ENCODE data around the gene MTFP1.

MTFP1 gene

GRCh38 chr22:30404307-30404706 is 21.3 kb upstream of the MTFP1 start:
- no peak overlapping the region for H3K4me3 ChIP-seq (ENCODE audit: low read depth, low read length)
- TF ChIP-seq CTCF (IDR thresholded peaks at IDR 0.05; ENCODE audit: low read depth, low read length), result no peak

- no peak for TF ChIP-seq CTCF (IDR thresholded peaks at IDR 0.05; ENCODE audit: low read depth, low read length)
- H3K4me3 ChIP-seq (ENCODE audit: low read depth, low read length), result no peak overlapping the region
Measured at GRCh38 chr22:30405731-30406130, 19.8 kb upstream of the MTFP1 start.

- H3K4me3 ChIP-seq (ENCODE audit: low read depth, low read length), result no peak overlapping the region
- no peak for TF ChIP-seq CTCF (IDR thresholded peaks at IDR 0.05; ENCODE audit: low read depth, low read length)
Measured at GRCh38 chr22:30406400-30406799, 19.2 kb upstream of the MTFP1 start.

- no peak for TF ChIP-seq CTCF (IDR thresholded peaks at IDR 0.05; ENCODE audit: low read depth, low read length)
- H3K4me3 ChIP-seq (ENCODE audit: low read depth, low read length), result no peak overlapping the region
Measured at GRCh38 chr22:30408388-30409102, 17.0 kb upstream of the MTFP1 start.

- no peak for TF ChIP-seq CTCF (IDR thresholded peaks at IDR 0.05; ENCODE audit: low read depth, low read length)
- H3K4me3 ChIP-seq (ENCODE audit: low read depth, low read length), result no peak overlapping the region
Measured at GRCh38 chr22:30411780-30412179, 13.8 kb upstream of the MTFP1 start.

- no peak for TF ChIP-seq CTCF (IDR thresholded peaks at IDR 0.05; ENCODE audit: low read depth, low read length)
- H3K4me3 ChIP-seq (ENCODE audit: low read depth, low read length), result no peak overlapping the region
Measured at GRCh38 chr22:30413001-30413400, 12.6 kb upstream of the MTFP1 start.

- TF ChIP-seq CTCF (IDR thresholded peaks at IDR 0.05; ENCODE audit: low read depth, low read length), result no peak
Measured at GRCh38 chr22:30413745-30414524, 11.6 kb upstream of the MTFP1 start.

More at GRCh38 chr22:30413745-30414524, 11.6 kb upstream of the MTFP1 start:
- no peak overlapping the region for H3K4me3 ChIP-seq (ENCODE audit: low read depth, low read length)

Data from WI38 (cell line).